DOHH2 (cell line): ENCODE measurements around the gene PHOSPHO1.

Experiments used
- H3F3A ChIP-seq: fragments of 200-600 bp; sonication (generic), shearing (Covaris generic); 2 replicates; pipeline ENCODE4 v1.6.0; 2016; ENCODE audit warnings: antibody characterized with exemption, mild to moderate bottlenecking; ENCODE audit not compliant: control insufficient read depth, insufficient read depth
- H3K27ac ChIP-seq: fragments of 200-600 bp; sonication (generic); 2 replicates; pipeline ENCODE4 v1.5.1; 2014; ENCODE audit warnings: low read depth, mild to moderate bottlenecking, low read length, moderate library complexity
- H3K27me3 ChIP-seq: fragments of 200-600 bp; sonication (generic); 2 replicates; pipeline ENCODE4 v1.6.1; 2014; ENCODE audit warnings: mild to moderate bottlenecking, low read length, mixed read lengths; ENCODE audit not compliant: control insufficient read depth
- H3K36me3 ChIP-seq: fragments of 200-600 bp; sonication (generic); 2 replicates; pipeline ENCODE4 v1.6.1; 2014; ENCODE audit warnings: mild to moderate bottlenecking, low read length, moderate library complexity, mixed read lengths; ENCODE audit not compliant: control insufficient read depth
- H3K4me1 ChIP-seq: fragments of 200-600 bp; sonication (generic); 2 replicates; pipeline ENCODE4 v1.6.1; 2014; ENCODE audit warnings: mild to moderate bottlenecking, low read length, mixed read lengths; ENCODE audit not compliant: control insufficient read depth
- H3K4me2 ChIP-seq: fragments of 200-600 bp; sonication (generic); 2 replicates; pipeline ENCODE4 v1.6.0; 2014; ENCODE audit warnings: mild to moderate bottlenecking, low read length, moderate library complexity
- H3K4me3 ChIP-seq: fragments of 200-600 bp; sonication (generic); 2 replicates; pipeline ENCODE4 v1.5.1; 2014; ENCODE audit warnings: mild to moderate bottlenecking, low read length, mixed read lengths
- H3K79me2 ChIP-seq: fragments of 200-600 bp; sonication (generic); 2 replicates; pipeline ENCODE4 v1.6.1; 2014; ENCODE audit warnings: mild to moderate bottlenecking, low read length, mixed read lengths; ENCODE audit not compliant: control insufficient read depth
- H3K9me2 ChIP-seq: fragments of 200-600 bp; sonication (generic); replicated peaks from 2 replicates; pipeline ENCODE4 v1.6.1; 2014; ENCODE audit warnings: mild to moderate bottlenecking, low read length, mixed read lengths; ENCODE audit not compliant: control insufficient read depth
- H3K9me3 ChIP-seq: fragments of 200-600 bp; sonication (generic); 2 replicates; pipeline ENCODE4 v1.6.1; 2014; ENCODE audit warnings: antibody characterized with exemption, low read length, mixed read lengths; ENCODE audit not compliant: control insufficient read depth, insufficient read depth
- H4K20me1 ChIP-seq: fragments of 200-600 bp; sonication (generic); 2 replicates; pipeline ENCODE4 v1.6.0; 2014; ENCODE audit warnings: low read depth, mild to moderate bottlenecking, antibody characterized with exemption, low read length, moderate library complexity; ENCODE audit not compliant: control insufficient read depth, insufficient read depth
- EZH2phosphoT487 ChIP-seq: fragments of 200-600 bp; sonication (generic); IDR thresholded peaks from 2 replicates; pipeline ENCODE4 v1.6.1; 2017; ENCODE audit warnings: borderline replicate concordance, mild to moderate bottlenecking, antibody characterized with exemption, low read length, moderate library complexity, mixed read lengths
- TF ChIP-seq, protein P1 (sequence below): fragments of 200-600 bp; sonication (generic); IDR thresholded peaks from one replicate; pipeline ENCODE4 v1.5.1; 2014; ENCODE audit warnings: antibody characterized with exemption, mild to moderate bottlenecking, low read depth, low read length; ENCODE audit not compliant: poor library complexity, severe bottlenecking

PHOSPHO1 gene

GRCh38 chr17:49234509-49235080 lies 4.0 kb upstream of the PHOSPHO1 start:
- TF ChIP-seq, protein P1, sequence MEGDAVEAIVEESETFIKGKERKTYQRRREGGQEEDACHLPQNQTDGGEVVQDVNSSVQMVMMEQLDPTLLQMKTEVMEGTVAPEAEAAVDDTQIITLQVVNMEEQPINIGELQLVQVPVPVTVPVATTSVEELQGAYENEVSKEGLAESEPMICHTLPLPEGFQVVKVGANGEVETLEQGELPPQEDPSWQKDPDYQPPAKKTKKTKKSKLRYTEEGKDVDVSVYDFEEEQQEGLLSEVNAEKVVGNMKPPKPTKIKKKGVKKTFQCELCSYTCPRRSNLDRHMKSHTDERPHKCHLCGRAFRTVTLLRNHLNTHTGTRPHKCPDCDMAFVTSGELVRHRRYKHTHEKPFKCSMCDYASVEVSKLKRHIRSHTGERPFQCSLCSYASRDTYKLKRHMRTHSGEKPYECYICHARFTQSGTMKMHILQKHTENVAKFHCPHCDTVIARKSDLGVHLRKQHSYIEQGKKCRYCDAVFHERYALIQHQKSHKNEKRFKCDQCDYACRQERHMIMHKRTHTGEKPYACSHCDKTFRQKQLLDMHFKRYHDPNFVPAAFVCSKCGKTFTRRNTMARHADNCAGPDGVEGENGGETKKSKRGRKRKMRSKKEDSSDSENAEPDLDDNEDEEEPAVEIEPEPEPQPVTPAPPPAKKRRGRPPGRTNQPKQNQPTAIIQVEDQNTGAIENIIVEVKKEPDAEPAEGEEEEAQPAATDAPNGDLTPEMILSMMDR: no peak
- no peak for TF ChIP-seq EZH2phosphoT487
- H3K4me2 ChIP-seq: no peak overlapping the region

DNA sequence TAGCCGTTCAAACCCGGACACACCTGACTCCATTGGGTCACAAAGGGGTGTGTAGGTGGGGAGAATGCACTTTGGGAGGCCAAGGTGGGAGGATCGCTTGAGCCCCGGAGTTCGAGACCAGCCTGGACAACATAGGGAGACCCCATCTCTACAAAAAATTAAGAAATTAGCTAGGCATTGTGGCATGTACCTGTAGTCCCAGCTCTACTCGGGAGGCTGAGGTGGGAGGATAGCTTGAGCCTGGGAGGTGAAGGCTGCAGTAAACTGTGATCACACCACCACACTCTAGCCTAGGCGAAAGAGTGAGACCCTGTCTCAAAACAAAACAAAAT lies 942 bp upstream of the PHOSPHO1 start:
- H3K27me3 ChIP-seq: peaks cover 40% of the 10 kb centered on the region
- peak overlapping the region; percentile 82 for H3K4me3 ChIP-seq
- H3K4me2 ChIP-seq: peak overlapping the region; percentile 95

More at GRCh38 chr17:49234509-49235080, 4.0 kb upstream of the PHOSPHO1 start:
- H3K27ac ChIP-seq: no peak overlapping the region
- no peaks in the 10 kb centered on the region for H3K9me2 ChIP-seq
- no peaks in the 10 kb centered on the region for H3K36me3 ChIP-seq
- no peaks in the 10 kb centered on the region for H4K20me1 ChIP-seq
- no peak overlapping the region for H3K4me3 ChIP-seq
- H3K27me3 ChIP-seq: peaks cover 30% of the 10 kb centered on the region
- H3K4me1 ChIP-seq: peaks cover 11% of the 10 kb centered on the region
- no peaks in the 10 kb centered on the region for H3F3A ChIP-seq
- no peaks in the 10 kb centered on the region for H3K79me2 ChIP-seq
- no peaks in the 10 kb centered on the region for H3K9me3 ChIP-seq

GRCh38 chr17:49229805-49230600 lies 584 bp downstream of the PHOSPHO1 start:
- H3K36me3 ChIP-seq: no peaks in the 10 kb centered on the region

More for the DNA sequence above, 942 bp upstream of the PHOSPHO1 start:
- no peaks in the 10 kb centered on the region for H3K36me3 ChIP-seq
- H3K79me2 ChIP-seq: no peaks in the 10 kb centered on the region
- no peak overlapping the region for H3K27ac ChIP-seq
- no peaks in the 10 kb centered on the region for H3F3A ChIP-seq
- no peaks in the 10 kb centered on the region for H3K9me3 ChIP-seq
- H3K9me2 ChIP-seq: no peaks in the 10 kb centered on the region
- no peaks in the 10 kb centered on the region for H4K20me1 ChIP-seq
- TF ChIP-seq EZH2phosphoT487: no peak
- TF ChIP-seq, protein P1: no peak
- H3K4me1 ChIP-seq: peaks cover 17% of the 10 kb centered on the region

More at GRCh38 chr17:49229805-49230600, 584 bp downstream of the PHOSPHO1 start:
- Histone ChIP-seq H3K9me2 (no peaks in the 10 kb centered on the region), H3F3A (no peaks in the 10 kb centered on the region), H3K4me1 (peaks cover 17% of the 10 kb centered on the region), H3K79me2 (no peaks in the 10 kb centered on the region), H3K4me2 (peak overlapping the region; percentile 95), H3K9me3 (no peaks in the 10 kb centered on the region), H3K27ac (no peak overlapping the region), H4K20me1 (no peaks in the 10 kb centered on the region), H3K27me3 (peaks cover 37% of the 10 kb centered on the region), H3K4me3 (peak overlapping the region; percentile 82)
- TF ChIP-seq, protein P1: no peak
- peak; percentile 78; the same call in 1 of the 2 replicates for TF ChIP-seq EZH2phosphoT487
